GM23338 (cell line): ENCODE data around the gene YPEL3.

Experiments
- CREB1 ChIP-seq: fragments of 250-450 bp; sonication (Bioruptor Pico); IDR thresholded peaks from 2 replicates; pipeline ENCODE4 v1.5.0; 2020; ENCODE audit warnings: low read depth, mild to moderate bottlenecking, moderate library complexity
- CTCF ChIP-seq, 2 experiments: fragments of 200-600 bp in 1 of 2; sonication (generic) in 1 of 2; conservative IDR thresholded peaks; 2 replicates each; pipeline versions ENCODE4 v1.5.1 to v1.6.1; 2016 to 2017; ENCODE audit warnings: antibody characterized with exemption in 2 of 2, low read depth in 2 of 2, mild to moderate bottlenecking in 2 of 2, moderate library complexity in 1 of 2
- EZH2 ChIP-seq: fragments of 200-600 bp; sonication (generic); IDR thresholded peaks from one replicate; pipeline ENCODE4 v1.8.0; 2017; ENCODE audit warnings: antibody characterized with exemption, mild to moderate bottlenecking, low read depth; ENCODE audit not compliant: unreplicated experiment
- EZH2phosphoT487 ChIP-seq: fragments of 200-600 bp; sonication (generic); IDR thresholded peaks from one replicate; pipeline ENCODE4 v1.8.1; 2018; ENCODE audit warnings: antibody characterized with exemption; ENCODE audit not compliant: unreplicated experiment
- NANOG ChIP-seq: IDR thresholded peaks from 2 replicates; pipeline ENCODE4 v1.6.1; 2016; ENCODE audit warnings: antibody characterized with exemption, borderline replicate concordance
- POLR2AphosphoS5 ChIP-seq: IDR thresholded peaks from 2 replicates; pipeline ENCODE4 v1.6.1; 2016; ENCODE audit warnings: antibody characterized with exemption, low read depth
- REST ChIP-seq: IDR thresholded peaks from one replicate; pipeline ENCODE4 v1.6.1; 2018; ENCODE audit warnings: antibody characterized with exemption; ENCODE audit not compliant: unreplicated experiment
- STAT1 ChIP-seq: IDR thresholded peaks from one replicate; pipeline ENCODE4 v1.6.1; 2016; ENCODE audit warnings: antibody characterized with exemption; ENCODE audit not compliant: unreplicated experiment

GRCh38 chr16:30127993-30128392, 32.0 kb upstream of the YPEL3 start:
- TF ChIP-seq EZH2 (no peak), CTCF (conservative IDR thresholded peaks at IDR 0.05; ENCODE audit: low read depth in 2 of 2) (no peak), CREB1 (CRISPR knock-in tag) (no peak), POLR2AphosphoS5 (no peak), EZH2phosphoT487 (no peak), NANOG (no peak), STAT1 (no peak), REST (no peak)
